Fibroblast of the aortic adventitia (primary cell): Measurements from ENCODE around the gene MORC3. TPM values are rescaled to one million over a fixed set of nuclear protein-coding genes. Genes with fewer than 3 reads are reported as not detected.

Experiments
- DNase-seq: peaks from one replicate; pipeline ENCODE4 v3.0.0-alpha.2; 2010; ENCODE audit warnings: low read depth
- H3K4me3 ChIP-seq: 2 replicates; pipeline ENCODE4 v1.5.1; 2011; ENCODE audit warnings: low read depth, mild to moderate bottlenecking, control low read depth, low read length, moderate library complexity
- CTCF ChIP-seq: IDR thresholded peaks from 2 replicates; pipeline ENCODE4 v1.5.1; 2011; ENCODE audit warnings: mild to moderate bottlenecking, low read length, control low read depth, inconsistent platforms; ENCODE audit not compliant: insufficient read depth
- total RNA-seq: library from RNA; depleted of rRNA; stranded (reverse); fragments of >200 nt; gene quantifications from 2 replicates; pipeline ENCODE4 v1.2.3, GENCODE V29; 2012; ENCODE audit warnings: low replicate concordance

The MORC3 gene
- total RNA-seq, 1 donor = 38.1 TPM

GRCh38 chr21:36412916-36413315 is 92.9 kb downstream of the MORC3 start:
- no peak for DNase-seq
- H3K4me3 ChIP-seq = no peak overlapping the region
- TF ChIP-seq CTCF = no peak

- no peak for DNase-seq
- H3K4me3 ChIP-seq = no peak overlapping the region
- no peak for TF ChIP-seq CTCF
Measured at GRCh38 chr21:36415375-36415774, 95.4 kb downstream of the MORC3 start.

- TF ChIP-seq CTCF = no peak
- no peak overlapping the region for H3K4me3 ChIP-seq
- DNase-seq = no peak
Measured at GRCh38 chr21:36419241-36419640, 99.2 kb downstream of the MORC3 start.

GRCh38 chr21:36419996-36420395 is 100.0 kb downstream of the MORC3 start:
- no peak overlapping the region for H3K4me3 ChIP-seq
- peak; percentile 94 for DNase-seq
- peak; percentile 83 for TF ChIP-seq CTCF

GRCh38 chr21:36420571-36421339 is 100.8 kb downstream of the MORC3 start:
- DNase-seq = no peak
- H3K4me3 ChIP-seq = no peak overlapping the region
- no peak for TF ChIP-seq CTCF

- peak; percentile 78 for DNase-seq
- TF ChIP-seq CTCF = peak; percentile 86
- no peak overlapping the region for H3K4me3 ChIP-seq
Measured at GRCh38 chr21:36422279-36423098, 102.5 kb downstream of the MORC3 start.
